GM12878 (cell line): ENCODE results near the gene RNF183. TPM values are rescaled to one million over a fixed set of nuclear protein-coding genes. Genes with fewer than 3 reads are reported as not detected.

ENCODE experiments used
- ATAC-seq: fragments of 200-7000 bp; cut with Tn5 transposase; 3 replicates; pipeline ENCODE4 v1.9.1; 2020; ENCODE audit warnings: mild to moderate bottlenecking, moderate library complexity
- BruUV-seq: library from RNA; stranded (reverse); fragments of 400-500 nt; replicated peaks from 2 replicates; lab custom pipeline; 2021; lab: Mats Ljungman, UMichigan
- CTCF ChIA-PET: fragments of 300-600 bp; sonication (Branson Sonifier 250); formaldehyde crosslinking; extraction: SDS; loops from one replicate; lab custom pipeline; 2021; ENCODE audit warnings: inconsistent platforms; lab: Yijun Ruan, JAX
- POLR2A ChIA-PET: fragments of 350-600 bp; formaldehyde crosslinking; extraction: SDS; loops from one replicate; lab custom pipeline; 2021; ENCODE audit warnings: inconsistent platforms; lab: Charles Lee
- RAD21 ChIA-PET: fragments of 300-600 bp; sonication (Branson Sonifier 250); formaldehyde crosslinking; loops from one replicate; lab custom pipeline; 2023; ENCODE audit warnings: antibody characterized with exemption; ENCODE audit not compliant: unreplicated experiment; lab: Charles Lee
- SMC1A ChIA-PET: fragments of 300-600 bp; sonication (Branson Sonifier 250); formaldehyde crosslinking; loops from one replicate; lab custom pipeline; 2023; ENCODE audit not compliant: unreplicated experiment, uncharacterized antibody; lab: Charles Lee
- DNase-seq: peaks from one replicate; pipeline ENCODE4 v3.0.0-alpha.2; 2011; ENCODE audit warnings: low read depth, low spot score
- FAIRE-seq: peaks from 3 replicates; lab custom pipeline; 2011; peaks lifted over from hg19 to GRCh38; lab: Jason Lieb, UNC
- H2AFZ ChIP-seq: 2 replicates; pipeline ENCODE4 v1.6.0; 2011; ENCODE audit warnings: low read depth, low read length, control low read depth; ENCODE audit not compliant: control insufficient read depth
- H3K27ac ChIP-seq: 2 replicates; pipeline ENCODE4 v1.5.1; 2011; ENCODE audit warnings: control low read depth; ENCODE audit not compliant: control insufficient read depth, insufficient read depth
- H3K27me3 ChIP-seq, 2 experiments: replicated peaks in 1 of 2; 2 replicates each; pipeline versions ENCODE4 v1.6.0 to v1.6.1; 2011; ENCODE audit warnings: low read length in 1 of 2; ENCODE audit not compliant: control insufficient read depth in 2 of 2, insufficient read depth in 2 of 2
- H3K36me3 ChIP-seq, 2 experiments: 2 replicates each; pipeline ENCODE4 v1.5.1; 2011; ENCODE audit warnings: low read length in 1 of 2; ENCODE audit not compliant: control insufficient read depth in 2 of 2, insufficient read depth in 2 of 2
- H3K4me1 ChIP-seq: 2 replicates; pipeline ENCODE4 v1.6.1; 2011; ENCODE audit warnings: mild to moderate bottlenecking, low read length, moderate library complexity, mixed read lengths; ENCODE audit not compliant: control insufficient read depth, insufficient read depth
- H3K4me2 ChIP-seq: 2 replicates; pipeline ENCODE4 v1.6.0; 2011; ENCODE audit warnings: control low read depth; ENCODE audit not compliant: control insufficient read depth, insufficient read depth
- H3K4me3 ChIP-seq: fragments of 200-600 bp; sonication (generic); 2 replicates; pipeline ENCODE4 v1.5.1; 2016
- H3K79me2 ChIP-seq: 2 replicates; pipeline ENCODE4 v1.6.0; 2011; ENCODE audit warnings: low read length; ENCODE audit not compliant: control insufficient read depth, insufficient read depth
- H3K9ac ChIP-seq: 2 replicates; pipeline ENCODE4 v1.8.0; 2011; ENCODE audit warnings: low read length, control low read depth, mixed read lengths; ENCODE audit not compliant: control insufficient read depth, insufficient read depth
- H3K9me3 ChIP-seq: replicated peaks from 3 replicates; pipeline ENCODE4 v1.5.1; 2011; ENCODE audit warnings: mild to moderate bottlenecking, low read length; ENCODE audit not compliant: control insufficient read depth, insufficient read depth
- H4K20me1 ChIP-seq: 2 replicates; pipeline ENCODE4 v1.6.0; 2011; ENCODE audit not compliant: control insufficient read depth, insufficient read depth
- BCL11A ChIP-seq: IDR thresholded peaks from 2 replicates; pipeline ENCODE4 v1.6.1; 2011; ENCODE audit warnings: low read depth, low read length
- BCL3 ChIP-seq: IDR thresholded peaks from 2 replicates; pipeline ENCODE4 v1.6.1; 2011; ENCODE audit warnings: borderline replicate concordance, low read depth, mild to moderate bottlenecking, moderate library complexity, low read length; ENCODE audit not compliant: insufficient read depth, poor library complexity, severe bottlenecking
- CHD4 ChIP-seq: fragments of 200-600 bp; sonication (generic); IDR thresholded peaks from 2 replicates; pipeline ENCODE4 v1.6.1; 2016; ENCODE audit warnings: mild to moderate bottlenecking
- CUX1 ChIP-seq: IDR thresholded peaks from 2 replicates; pipeline ENCODE4 v1.6.1; 2012; ENCODE audit warnings: improper control_type of control experiment, low read depth, low read length; ENCODE audit not compliant: insufficient replicate concordance
- EGR1 ChIP-seq, 2 experiments: IDR thresholded peaks; 1 replicate in 1 of 2; 2 replicates in 1 of 2; pipeline ENCODE4 v1.6.1; 2011 to 2012; ENCODE audit warnings: low read depth in 2 of 2, low read length in 2 of 2, borderline replicate concordance in 1 of 2, mild to moderate bottlenecking in 1 of 2, moderate library complexity in 1 of 2
- FOXM1 ChIP-seq: IDR thresholded peaks from 2 replicates; pipeline ENCODE4 v1.6.1; 2012; ENCODE audit warnings: low read depth, mild to moderate bottlenecking, inconsistent platforms, low read length, moderate library complexity
- HDAC2 ChIP-seq: fragments of 200-600 bp; sonication (generic); IDR thresholded peaks from 2 replicates; pipeline ENCODE4 v1.6.1; 2017
- KAT2A ChIP-seq: conservative IDR thresholded peaks from 2 replicates; pipeline ENCODE4 v1.6.1; 2011; ENCODE audit warnings: low read depth, low read length; ENCODE audit not compliant: control insufficient read depth
- MYC ChIP-seq: IDR thresholded peaks from 2 replicates; pipeline ENCODE4 v1.6.1; 2011; ENCODE audit warnings: mild to moderate bottlenecking, low read length, moderate library complexity, inconsistent platforms; ENCODE audit not compliant: insufficient read depth, insufficient replicate concordance, insufficient read length, severe bottlenecking
- SIN3A ChIP-seq: IDR thresholded peaks from 2 replicates; pipeline ENCODE4 v1.6.1; 2012; ENCODE audit warnings: low read depth, low read length, improper control_type of control experiment
- SIX5 ChIP-seq: IDR thresholded peaks from 2 replicates; pipeline ENCODE4 v1.6.1; 2011; ENCODE audit warnings: mild to moderate bottlenecking, low read depth, low read length, moderate library complexity; ENCODE audit not compliant: severe bottlenecking
- SP1 ChIP-seq: IDR thresholded peaks from one replicate; pipeline ENCODE4 v1.6.1; 2011; ENCODE audit warnings: low read depth, low read length
- SPI1 ChIP-seq: IDR thresholded peaks from 2 replicates; pipeline ENCODE4 v1.6.1; 2011; ENCODE audit warnings: low read depth, mild to moderate bottlenecking, low read length, moderate library complexity, borderline replicate concordance; ENCODE audit not compliant: insufficient read depth
- TCF7 ChIP-seq: IDR thresholded peaks from 2 replicates; pipeline ENCODE4 v1.6.1; 2014; ENCODE audit warnings: antibody characterized with exemption, borderline replicate concordance
- ZNF622 ChIP-seq: fragments of 450-650 bp; IDR thresholded peaks from 2 replicates; pipeline ENCODE4 v1.6.1; 2017; ENCODE audit warnings: mild to moderate bottlenecking, inconsistent platforms
- ZZZ3 ChIP-seq: IDR thresholded peaks from 2 replicates; pipeline ENCODE4 v1.6.1; 2011; ENCODE audit warnings: low read depth; ENCODE audit not compliant: control insufficient read depth, insufficient read length
- WGBS: methylation state at CpG from one replicate; pipeline ENCODE4 v1.1.6; 2016; ENCODE audit warnings: low lambda C conversion rate; ENCODE audit not compliant: insufficient replicate concordance, insufficient coverage; ENCODE audit errors: missing lambda C conversion rate; 5-methylcytosine and 5-hydroxymethylcytosine counted together
- in situ Hi-C: fragments of 300-500 bp; cut with MboI; formaldehyde crosslinking; loops from 9 replicates; pipeline ENCODE4 v1.14.3; 2018; ENCODE audit warnings: mixed read lengths
- intact Hi-C: fragments of 100-400 bp; cut with micrococcal nuclease; formaldehyde crosslinking; loops from one replicate; pipeline ENCODE4 v1.14.2; 2022; ENCODE audit not compliant: unreplicated experiment
- polyA plus RNA-seq, 11 experiments: library from polyadenylated mRNA; depleted of rRNA in 4 of 11; unstranded in 6 of 11; stranded (reverse) in 5 of 11; fragments of >200 nt; fragmentation: Nextera tagmentation in 4 of 11; fragmentation: Illumina TruSeq in 1 of 11; extraction: Ambion mirVana in 4 of 11; extraction: Trizol in 1 of 11; gene quantifications; 1 replicate in 1 of 11; 2 replicates in 10 of 11; pipeline versions ENCODE4 v1.2.1 to v1.2.3, GENCODE V29; 2011 to 2016; ENCODE audit warnings: inconsistent platforms in 2 of 11, missing spikeins in 2 of 11, low read depth in 1 of 11
- total RNA-seq, 4 experiments: library from RNA; depleted of rRNA in 3 of 4; stranded (reverse); fragments of >200 nt in 3 of 4; fragmentation: Illumina TruSeq in 1 of 4; extraction: Trizol in 1 of 4; gene quantifications; 2 replicates each; pipeline versions ENCODE4 v1.2.1 to v1.2.3, GENCODE V29; 2013 to 2021

Gene RNF183
- total and polyA plus RNA-seq, 10 of the 15 experiments (the other 5 are each of a cell fraction or from before 2014, with no cell fraction given), result 0.03 to 0.26 (median 0.07) TPM; not detected in 6

GRCh38 chr9:113340011-113340699 is 37.0 kb upstream of the RNF183 start, which contains the start of gene WDR31:
TSS of gene WDR31 (minus strand) at chr9:113340275. CDS start at chr9:113332022, 8,253 bp downstream.
- SMC1A ChIA-PET, result interaction anchor here (0.7 to 1.8 kb wide), 7 partner anchors 10 to 314 kb away, joined by 3 to 6 read pairs (median 3); partner anchors contain the start of genes C9orf43, CDC26 and POLE3
- Histone ChIP-seq H3K4me3 (peak within 1 kb of the TSS; percentile 92), H3K4me1 (no peaks in the 10 kb centered on the region), H3K27me3 (no peaks in the 10 kb centered on the region), H4K20me1 (no peaks in the 10 kb centered on the region), H3K9ac (peak within 1 kb of the TSS; percentile 57), H2AFZ (peak within 1 kb of the TSS; percentile 98), H3K79me2 (no peaks in the 10 kb centered on the region), H3K27ac (no peak within 1 kb of the TSS; the same call in 1 of the 2 replicates), H3K4me2 (peak within 1 kb of the TSS; percentile 96), H3K9me3 (no peaks in the 10 kb centered on the region), H3K36me3 (no peaks in the 10 kb centered on the region)
- CTCF ChIA-PET, result interaction anchor here (0.6 to 3.5 kb wide), 17 partner anchors 8 to 1056 kb away, joined by 3 to 26 read pairs (median 4); partner anchors contain the start of genes ALAD and CDC26
- BruUV-seq, result no TSS peak
- RAD21 ChIA-PET, result interaction anchor here (0.6 to 1.7 kb wide), 7 partner anchors 10 to 318 kb away, joined by 3 to 7 read pairs (median 3); partner anchors contain the start of gene CDC26
- DNase-seq (peak; percentile 56), ATAC-seq (peak; percentile 99), FAIRE-seq (peak; percentile 47)
- in situ Hi-C loops, result no loop called here
- WGBS, result 1% methylated on average over 46 of the region's 46 CpGs
- POLR2A ChIA-PET, result interaction anchor here (0.6 to 2.5 kb wide), 3 partner anchors 38 to 65 kb away, joined by 3 to 7 read pairs (median 4); partner anchors contain the start of genes ALAD, CDC26 and PRPF4
- intact Hi-C loops, result loop anchor here (2.0 to 5.0 kb wide), 2 partner anchors 61 to 63 kb away; partner anchors contain the start of genes ALAD, CDC26 and PRPF4
- TF ChIP-seq ZNF622 (no peak), SP1 (peak; percentile 77), BCL3 (no peak), ZZZ3 (no peak), KAT2A (no peak), SIX5 (peak; percentile 62), CUX1 (no peak), BCL11A (no peak), EGR1 (IDR thresholded peaks at IDR 0.05; ENCODE audit: borderline replicate concordance in 1 of 2, low read depth in 2 of 2, low read length in 2 of 2) (peak; percentile 16 to 59; a peak in 2 of 3 replicates), HDAC2 (0 out of 2 replicates have a peak, but pooled peaks have one; percentile 54), TCF7 (no peak), CHD4 (no peak), FOXM1 (no peak), MYC (no peak), SIN3A (peak; percentile 92), SPI1 (peak; percentile 41; the same call in 1 of the 2 replicates)
